PC-3 (cell line): ENCODE results near the gene IFT172. TPM values are rescaled to one million over a fixed set of nuclear protein-coding genes. Genes with fewer than 3 reads are reported as not detected.
A peak's percentile ranks its signal among the peaks of the same experiment; 100 is the strongest.

Experiments used
- ATAC-seq: fragments of 200-7000 bp; cut with Tn5 transposase; 2 replicates; pipeline ENCODE4 v1.9.1; 2020; ENCODE audit warnings: mild to moderate bottlenecking, moderate library complexity
- BruUV-seq: library from RNA; stranded (reverse); fragments of 400-500 nt; replicated peaks from 2 replicates; lab custom pipeline; 2021; lab: Mats Ljungman, UMichigan
- CTCF ChIA-PET: fragments of 300-600 bp; sonication (Branson Sonifier 250); formaldehyde crosslinking; loops from one replicate; lab custom pipeline; 2022; ENCODE audit warnings: antibody characterized with exemption; lab: Charles Lee
- POLR2A ChIA-PET: fragments of 300-600 bp; sonication (Branson Sonifier 250); formaldehyde crosslinking; loops from one replicate; lab custom pipeline; 2022; ENCODE audit warnings: antibody characterized with exemption; ENCODE audit not compliant: unreplicated experiment; lab: Charles Lee
- DNase-seq: peaks from one replicate; pipeline ENCODE4 v3.0.0-alpha.2; 2015
- H2AFZ ChIP-seq: fragments of 300-600 bp; sonication (generic); 2 replicates; pipeline ENCODE4 v1.6.0; 2016; ENCODE audit warnings: antibody characterized with exemption, low read length
- H3F3A ChIP-seq: fragments of 300-600 bp; sonication (generic); one replicate; pipeline ENCODE4 v1.6.0; 2017; ENCODE audit warnings: antibody characterized with exemption, low read length, control low read depth, mild to moderate bottlenecking; ENCODE audit not compliant: unreplicated experiment
- H3K27ac ChIP-seq: fragments of 300-600 bp; sonication (generic); 2 replicates; pipeline ENCODE4 v1.5.1; 2016; ENCODE audit warnings: mild to moderate bottlenecking, low read length
- H3K27me3 ChIP-seq: fragments of 300-600 bp; sonication (generic); 2 replicates; pipeline ENCODE4 v1.6.1; 2016; ENCODE audit warnings: low read length, mixed read lengths
- H3K36me3 ChIP-seq: fragments of 300-600 bp; sonication (generic); 2 replicates; pipeline ENCODE4 v1.6.1; 2016; ENCODE audit warnings: low read depth, mixed run types, low read length, mixed read lengths
- H3K4me1 ChIP-seq: fragments of 300-600 bp; sonication (generic); 2 replicates; pipeline ENCODE4 v1.5.1; 2016; ENCODE audit warnings: low read length; ENCODE audit not compliant: insufficient read depth
- H3K4me2 ChIP-seq: fragments of 300-600 bp; sonication (generic); 2 replicates; pipeline ENCODE4 v1.6.0; 2016; ENCODE audit warnings: low read length
- H3K4me3 ChIP-seq: fragments of 300-600 bp; sonication (generic); 2 replicates; pipeline ENCODE4 v1.5.1; 2016; ENCODE audit warnings: mild to moderate bottlenecking, low read length, mixed read lengths
- H3K79me2 ChIP-seq: fragments of 300-600 bp; sonication (generic); 2 replicates; pipeline ENCODE4 v1.6.1; 2017; ENCODE audit warnings: low read length, mixed read lengths
- H3K9ac ChIP-seq: fragments of 300-600 bp; sonication (generic); 2 replicates; pipeline ENCODE4 v1.6.0; 2016; ENCODE audit warnings: mild to moderate bottlenecking, low read length
- H3K9me2 ChIP-seq: fragments of 300-600 bp; sonication (generic); replicated peaks from 2 replicates; pipeline ENCODE4 v1.6.1; 2016; ENCODE audit warnings: mixed run types, low read length, mixed read lengths
- H3K9me3 ChIP-seq: fragments of 300-600 bp; sonication (generic); 2 replicates; pipeline ENCODE4 v1.6.1; 2016; ENCODE audit warnings: low read length, mixed read lengths
- H4K20me1 ChIP-seq: fragments of 300-600 bp; sonication (generic); 2 replicates; pipeline ENCODE4 v1.6.1; 2016; ENCODE audit warnings: low read length, mixed read lengths
- CTCF ChIP-seq: fragments of 300-600 bp; sonication (generic); conservative IDR thresholded peaks from 2 replicates; pipeline ENCODE4 v1.5.1; 2017; ENCODE audit warnings: antibody characterized with exemption, low read depth, mild to moderate bottlenecking, low read length
- EZH2 ChIP-seq: fragments of 300-600 bp; sonication (generic); IDR thresholded peaks from one replicate; pipeline ENCODE4 v1.6.1; 2017; ENCODE audit warnings: antibody characterized with exemption, mild to moderate bottlenecking, low read length; ENCODE audit not compliant: unreplicated experiment
- EZH2phosphoT487 ChIP-seq: fragments of 300-600 bp; sonication (generic); IDR thresholded peaks from 2 replicates; pipeline ENCODE4 v1.6.1; 2018; ENCODE audit warnings: mild to moderate bottlenecking, antibody characterized with exemption, low read length, borderline replicate concordance
- intact Hi-C: fragments of 100-400 bp; cut with micrococcal nuclease; formaldehyde crosslinking; loops from 2 replicates; pipeline ENCODE4 v1.9.0; 2023
- total RNA-seq: library from RNA; depleted of rRNA; stranded (reverse); fragments of >200 nt; gene quantifications from 2 replicates; pipeline ENCODE4 v1.2.3, GENCODE V29; 2014

Gene IFT172
- total RNA-seq, 1 experiment from 2014 or later, result 22.9 TPM

DNA sequence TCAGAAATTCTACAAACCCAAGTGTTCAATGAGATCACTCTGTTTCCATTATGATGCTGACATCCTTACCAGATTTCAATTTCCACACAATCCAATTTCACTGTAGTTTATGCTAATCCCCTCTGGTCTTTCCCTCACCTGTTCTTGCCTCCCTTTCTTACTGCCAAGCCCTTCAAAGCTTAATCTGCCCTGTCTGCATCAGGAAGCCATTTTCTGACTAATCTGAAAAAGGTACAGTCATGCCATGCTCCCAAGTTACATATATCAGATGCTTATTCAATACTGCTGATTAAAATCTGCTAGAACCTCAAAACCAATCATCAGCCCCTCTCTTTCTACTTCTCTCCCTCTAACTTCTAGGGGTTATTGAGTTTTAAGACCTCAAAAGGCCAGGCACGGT lies 38.4 kb downstream of the IFT172 start:
- intact Hi-C loops, result no loop called here
- Histone ChIP-seq H3K79me2 (no peaks in the 10 kb centered on the region), H3K27me3 (no peaks in the 10 kb centered on the region), H4K20me1 (no peaks in the 10 kb centered on the region), H3K27ac (no peak overlapping the region), H3K36me3 (no peaks in the 10 kb centered on the region), H3K4me3 (no peak overlapping the region), H3K4me1 (peaks cover 4% of the 10 kb centered on the region; the same call in 1 of the 2 replicates), H3K9ac (no peak overlapping the region), H2AFZ (no peak overlapping the region), H3K9me3 (no peaks in the 10 kb centered on the region), H3K4me2 (no peak overlapping the region), H3F3A (no peaks in the 10 kb centered on the region), H3K9me2 (no peaks in the 10 kb centered on the region)
- POLR2A ChIA-PET, result no interaction called here
- TF ChIP-seq EZH2phosphoT487 (no peak), EZH2 (no peak), CTCF (no peak)
- DNase-seq, result no peak
- CTCF ChIA-PET, result no interaction called here
- no peak for ATAC-seq
- BruUV-seq, result no TSS peak

DNA sequence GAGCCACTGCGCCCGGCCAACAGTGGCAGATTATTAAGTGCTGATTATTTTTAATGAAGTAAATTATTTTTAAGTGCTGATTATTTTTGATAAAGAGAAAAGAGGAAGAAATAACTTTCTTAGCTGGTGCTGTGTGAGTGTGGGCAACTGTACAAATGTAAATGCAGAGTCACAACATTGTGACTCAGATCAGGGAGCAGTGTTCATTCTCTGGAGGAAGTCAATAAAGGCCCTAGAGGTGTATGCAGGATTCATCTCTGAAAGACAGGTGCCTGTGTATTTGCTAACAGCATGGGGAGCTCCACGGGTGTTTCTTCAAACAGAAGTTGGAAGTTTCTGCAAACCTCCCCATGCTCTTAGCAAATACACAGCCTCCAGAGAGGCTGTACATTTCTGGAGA lies 41.2 kb downstream of the IFT172 start:
- no peak for TF ChIP-seq EZH2
- no peak for TF ChIP-seq EZH2phosphoT487
- TF ChIP-seq CTCF, result no peak
- Histone ChIP-seq H3K79me2 (no peaks in the 10 kb centered on the region), H3K27ac (no peak overlapping the region), H3K9ac (no peak overlapping the region), H3K27me3 (no peaks in the 10 kb centered on the region), H3K9me2 (no peaks in the 10 kb centered on the region), H3K36me3 (no peaks in the 10 kb centered on the region; the same call in none of the 2 replicates), H4K20me1 (no peaks in the 10 kb centered on the region), H3F3A (no peaks in the 10 kb centered on the region), H3K4me1 (peaks cover 11% of the 10 kb centered on the region), H2AFZ (no peak overlapping the region), H3K4me3 (no peak overlapping the region), H3K4me2 (no peak overlapping the region), H3K9me3 (no peaks in the 10 kb centered on the region)
- no TSS peak for BruUV-seq
- ChIA-PET POLR2A (no interaction called here), CTCF (no interaction called here)
- DNase-seq (no peak), ATAC-seq (peak; percentile 55; the same call in 1 of the 2 replicates)
- intact Hi-C loops, result no loop called here

DNA sequence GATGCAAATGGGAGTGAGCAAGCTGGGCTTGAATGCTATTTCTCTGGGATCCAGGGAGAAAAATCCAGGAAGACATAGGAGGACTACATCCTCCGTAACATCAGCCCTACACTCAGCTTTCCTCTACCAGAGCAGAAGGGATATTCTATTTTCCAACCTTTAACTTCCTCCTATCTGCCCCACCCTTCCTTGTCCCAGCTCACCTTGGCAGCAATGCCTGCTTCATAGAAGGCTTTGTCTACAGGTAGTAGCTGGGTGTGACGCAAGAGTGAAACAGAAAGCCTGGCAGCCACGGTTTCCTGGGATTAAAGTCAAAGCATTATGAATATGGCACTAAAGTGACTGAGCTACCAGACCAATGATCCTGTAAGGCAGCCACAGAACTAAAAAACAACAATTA lies 43.5 kb downstream of the IFT172 start:
- Histone ChIP-seq H3K4me2 (peak overlapping the region; percentile 30; the same call in 1 of the 2 replicates), H3K36me3 (peaks cover 7% of the 10 kb centered on the region), H3K9ac (no peak overlapping the region), H3K79me2 (no peaks in the 10 kb centered on the region), H3K27me3 (no peaks in the 10 kb centered on the region), H2AFZ (no peak overlapping the region), H3F3A (no peaks in the 10 kb centered on the region), H3K27ac (peak overlapping the region; percentile 61), H3K4me1 (peaks cover 11% of the 10 kb centered on the region), H3K9me2 (no peaks in the 10 kb centered on the region), H3K4me3 (no peak overlapping the region), H3K9me3 (no peaks in the 10 kb centered on the region), H4K20me1 (no peaks in the 10 kb centered on the region)
- no TSS peak for BruUV-seq
- DNase-seq, result peak; percentile 77
- intact Hi-C loops, result no loop called here
- peak; percentile 64 for ATAC-seq
- TF ChIP-seq CTCF (no peak), EZH2 (no peak), EZH2phosphoT487 (no peak)
- POLR2A ChIA-PET, result interaction anchor here (0.6 to 0.7 kb wide), 2 partner anchors 185 to 237 kb away, joined by 6 to 8 read pairs; no protein-coding TSS in a partner anchor
- CTCF ChIA-PET, result no interaction called here
